GM19463 (cell line): ENCODE measurements around the gene SH2B3.

Experiments used
- ATAC-seq: cut with Tn5 transposase; IDR thresholded peaks from one replicate; pipeline ENCODE4 v1.9.1; 2021; ENCODE audit warnings: mild to moderate bottlenecking, moderate library complexity; ENCODE audit not compliant: unreplicated experiment

Gene SH2B3

GRCh38 chr12:111443086-111443485 is 37.4 kb downstream of the SH2B3 start:
- ATAC-seq: no peak

GRCh38 chr12:111443586-111443985 is 37.9 kb downstream of the SH2B3 start:
- ATAC-seq: no peak

GRCh38 chr12:111444314-111444924 is 38.7 kb downstream of the SH2B3 start:
- peak; percentile 31 for ATAC-seq

- peak; percentile 88 for ATAC-seq
Measured at GRCh38 chr12:111444925-111445725, 39.4 kb downstream of the SH2B3 start.

- no peak for ATAC-seq
Measured at GRCh38 chr12:111445726-111446581, 40.2 kb downstream of the SH2B3 start.

- ATAC-seq: no peak
Measured at GRCh38 chr12:111446631-111447570, 41.2 kb downstream of the SH2B3 start.

GRCh38 chr12:111447571-111448265 is 42.0 kb downstream of the SH2B3 start:
- ATAC-seq: no peak

GRCh38 chr12:111448266-111448830 is 42.6 kb downstream of the SH2B3 start:
- ATAC-seq: no peak

GRCh38 chr12:111448846-111449790 is 43.4 kb downstream of the SH2B3 start:
- no peak for ATAC-seq

- ATAC-seq: no peak
Measured at GRCh38 chr12:111450676-111451075, 45.0 kb downstream of the SH2B3 start.

- ATAC-seq: no peak
Measured at GRCh38 chr12:111451232-111451631, 45.5 kb downstream of the SH2B3 start.

GRCh38 chr12:111451649-111452129 is 46.0 kb downstream of the SH2B3 start:
- no peak for ATAC-seq

- no peak for ATAC-seq
Measured at GRCh38 chr12:111453071-111453989, 47.6 kb downstream of the SH2B3 start.

GRCh38 chr12:111454311-111454710 is 48.6 kb downstream of the SH2B3 start:
- no peak for ATAC-seq

- ATAC-seq: no peak
Measured at GRCh38 chr12:111454716-111455447, 49.2 kb downstream of the SH2B3 start.
